Stimulated activated CD8-positive, alpha-beta memory T cell treated with anti-CD3 and anti-CD28 coated beads, Interleukin-12 subunit alpha, Interleukin-12 subunit beta, amount 100 ng/mL, for 4 hours (primary cell): ENCODE data around the gene ZNF473.
A peak's percentile ranks its signal among the peaks of the same experiment; 100 is the strongest.

Experiments
- DNase-seq: peaks from one replicate; pipeline ENCODE4 v3.0.0-alpha.2; 2020; ENCODE audit warnings: low read depth

The ZNF473 gene

GRCh38 chr19:50025794-50026549 is at the start of gene ZNF473:
Gene ZNF473, plus strand, starts transcription at chr19:50026005. Its CDS starts 5,078 bp downstream, at chr19:50031083.
- peak; percentile 80 for DNase-seq

- DNase-seq, result no peak
Measured at GRCh38 chr19:49976496-49976895, 49.3 kb upstream of the ZNF473 start.

- DNase-seq, result no peak
Measured at GRCh38 chr19:49977076-49977475, 48.7 kb upstream of the ZNF473 start.

- DNase-seq, result no peak
Measured at GRCh38 chr19:49977881-49978280, 47.9 kb upstream of the ZNF473 start.

GRCh38 chr19:49978324-49978723 is 47.5 kb upstream of the ZNF473 start:
- DNase-seq, result no peak

GRCh38 chr19:49981603-49982593 is 43.9 kb upstream of the ZNF473 start:
- DNase-seq, result no peak

GRCh38 chr19:49983645-49984229 is 42.1 kb upstream of the ZNF473 start:
- DNase-seq, result peak; percentile 50

GRCh38 chr19:49984491-49984890 is 41.3 kb upstream of the ZNF473 start:
- DNase-seq, result no peak

- no peak for DNase-seq
Measured at GRCh38 chr19:49985871-49986270, 39.9 kb upstream of the ZNF473 start.

GRCh38 chr19:49986354-49986753 is 39.5 kb upstream of the ZNF473 start:
- DNase-seq, result no peak

GRCh38 chr19:49987159-49987698 is 38.6 kb upstream of the ZNF473 start:
- peak; percentile 33 for DNase-seq

- no peak for DNase-seq
Measured at GRCh38 chr19:49988007-49988406, 37.8 kb upstream of the ZNF473 start.

GRCh38 chr19:49988433-49988832 is 37.4 kb upstream of the ZNF473 start:
- DNase-seq, result no peak

- no peak for DNase-seq
Measured at GRCh38 chr19:49997709-49998108, 28.1 kb upstream of the ZNF473 start.

GRCh38 chr19:49999371-50000010 is 26.3 kb upstream of the ZNF473 start:
- no peak for DNase-seq

GRCh38 chr19:50000038-50000840 is 25.6 kb upstream of the ZNF473 start:
- no peak for DNase-seq

- DNase-seq, result no peak
Measured at GRCh38 chr19:50000841-50001557, 24.8 kb upstream of the ZNF473 start.

- no peak for DNase-seq
Measured at GRCh38 chr19:50001775-50002174, 24.0 kb upstream of the ZNF473 start.

- DNase-seq, result no peak
Measured at GRCh38 chr19:50002386-50002960, 23.3 kb upstream of the ZNF473 start.

- no peak for DNase-seq
Measured at GRCh38 chr19:50003254-50003788, 22.5 kb upstream of the ZNF473 start.
